Esophagus muscularis mucosa (tissue), 4 donors: Measurements from ENCODE around the gene MANBA.
A peak's percentile ranks its signal among the peaks of the same experiment; 100 is the strongest.

Experiments
- CTCF ChIP-seq, 3 experiments: fragments of 200-600 bp in 2 of 3; fragments of 450-650 bp in 1 of 3; sonication (generic) in 2 of 3; IDR thresholded peaks; one replicate each; pipeline ENCODE4 v1.5.1; 2017 to 2019; ENCODE audit warnings: antibody characterized with exemption in 3 of 3, mild to moderate bottlenecking in 2 of 3, moderate library complexity in 1 of 3
- EP300 ChIP-seq: sonication (generic); formaldehyde crosslinking; IDR thresholded peaks from one replicate; pipeline ENCODE4 v1.6.1; 2017; ENCODE audit warnings: antibody characterized with exemption
- POLR2A ChIP-seq: fragments of 450-650 bp; IDR thresholded peaks from one replicate; pipeline ENCODE4 v1.6.1; 2017; ENCODE audit warnings: antibody characterized with exemption, moderate library complexity, mild to moderate bottlenecking, low read depth
- POLR2AphosphoS5 ChIP-seq, 2 donors: sonication (generic); formaldehyde crosslinking; IDR thresholded peaks; one replicate each; pipeline ENCODE4 v1.6.1; 2017; ENCODE audit warnings: antibody characterized with exemption in 2 of 2

DNA sequence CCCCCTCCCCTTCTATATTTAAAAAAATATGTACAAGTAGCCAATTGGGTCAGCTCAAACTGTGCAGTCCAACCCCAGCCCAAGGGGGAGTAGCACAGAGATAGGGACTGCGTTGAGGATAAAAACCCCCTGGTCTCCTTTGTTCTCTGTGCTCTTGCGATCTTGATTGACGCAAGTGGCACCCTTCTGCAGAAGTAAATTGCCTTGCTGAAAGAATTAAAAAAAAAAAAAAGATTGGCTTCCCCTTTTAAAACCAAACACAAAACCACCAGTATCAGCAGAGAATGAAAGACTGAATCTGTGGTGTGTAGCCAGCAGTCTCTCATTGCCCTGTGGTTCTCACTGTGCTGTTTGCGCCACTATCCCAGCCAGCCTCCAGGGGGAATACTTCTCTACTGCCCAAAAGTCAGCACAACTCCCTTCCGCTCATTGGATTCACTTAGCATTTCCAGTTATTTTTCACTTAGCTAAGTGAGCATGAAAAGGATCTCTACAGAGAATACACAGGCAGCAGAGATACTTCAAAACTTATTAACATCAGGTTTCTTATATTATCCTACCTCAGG is 29.7 kb downstream of the MANBA start:
- no peak for TF ChIP-seq POLR2A
- TF ChIP-seq CTCF (IDR thresholded peaks at IDR 0.05), result peak in 1 of 3 experiments; percentile 7
- TF ChIP-seq POLR2AphosphoS5 (IDR thresholded peaks at IDR 0.05), result no peak
- TF ChIP-seq EP300, result no peak
